Esophagus mucosa (tissue), 1 donor: ENCODE data around the gene ADA. TPM values are rescaled to one million over a fixed set of nuclear protein-coding genes. Genes with fewer than 3 reads are reported as not detected.
A peak's percentile ranks its signal among the peaks of the same experiment; 100 is the strongest.
"Not testable (repeated sequence)": the region's sequence is repeated elsewhere in the genome, so short reads cannot be mapped to it uniquely, and the experiment has no call there.

Experiments used
- ATAC-seq: fragments of 200-7000 bp; cut with Tn5 transposase; one replicate; pipeline ENCODE4 v1.9.1; 2020
- total RNA-seq: library from RNA; stranded (reverse); gene quantifications from one replicate; pipeline ENCODE4 v1.2.4, GENCODE V29; 2023
- donor health status: DM: yes; HTN: yes; CAD: no.

ADA gene
- total RNA-seq, 1 donor from 2014 or later = 21.8 TPM

DNA sequence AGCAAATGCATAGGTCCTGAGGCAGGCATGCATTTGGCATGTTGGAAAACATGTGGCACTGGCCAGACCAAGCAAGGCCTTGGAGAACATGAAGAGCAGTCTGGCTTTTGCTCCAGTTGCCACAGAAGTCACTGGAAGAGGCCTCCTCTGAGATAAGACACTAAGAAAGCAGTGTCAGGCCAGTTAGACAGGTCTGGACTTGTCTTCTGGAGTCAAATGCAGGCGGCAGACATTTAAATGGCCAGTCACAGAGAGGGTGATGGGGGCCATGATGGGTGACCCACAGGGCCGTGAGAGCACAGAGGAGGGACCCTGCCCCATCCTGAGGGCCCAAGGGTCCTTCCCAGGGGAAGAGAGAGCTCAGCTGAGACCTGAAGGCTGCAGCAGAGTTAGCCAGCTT, 26.7 kb upstream of the ADA start:
- ATAC-seq = no peak

DNA sequence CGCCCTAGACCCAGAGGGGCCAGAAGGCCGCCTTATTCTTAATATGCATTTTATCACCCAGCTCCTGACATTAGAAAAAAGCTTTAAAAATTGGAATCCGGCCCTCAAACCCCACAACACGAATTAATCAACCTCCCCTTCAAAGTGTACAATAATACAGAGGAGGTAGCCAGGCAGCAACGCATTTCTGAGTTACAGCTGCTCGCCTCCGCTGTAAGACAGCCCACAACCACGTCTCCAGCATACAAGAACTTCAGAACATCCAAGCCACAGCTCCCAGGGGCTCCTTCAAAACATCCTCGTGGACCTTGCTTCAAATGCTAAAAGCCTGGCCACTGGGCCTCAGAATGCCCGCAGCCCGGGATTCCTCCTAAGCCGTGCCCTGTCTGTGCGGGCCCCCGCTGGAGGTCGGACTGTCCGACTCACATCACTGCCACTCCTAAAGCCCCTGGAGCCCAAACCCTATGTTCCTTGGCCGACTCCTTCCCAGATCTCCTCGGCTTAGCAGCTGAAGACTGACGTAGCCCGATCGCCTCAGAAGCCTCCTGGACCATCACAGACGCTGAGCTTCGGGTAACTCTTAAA, 20.9 kb upstream of the ADA start:
- not testable (repeated sequence) for ATAC-seq

DNA sequence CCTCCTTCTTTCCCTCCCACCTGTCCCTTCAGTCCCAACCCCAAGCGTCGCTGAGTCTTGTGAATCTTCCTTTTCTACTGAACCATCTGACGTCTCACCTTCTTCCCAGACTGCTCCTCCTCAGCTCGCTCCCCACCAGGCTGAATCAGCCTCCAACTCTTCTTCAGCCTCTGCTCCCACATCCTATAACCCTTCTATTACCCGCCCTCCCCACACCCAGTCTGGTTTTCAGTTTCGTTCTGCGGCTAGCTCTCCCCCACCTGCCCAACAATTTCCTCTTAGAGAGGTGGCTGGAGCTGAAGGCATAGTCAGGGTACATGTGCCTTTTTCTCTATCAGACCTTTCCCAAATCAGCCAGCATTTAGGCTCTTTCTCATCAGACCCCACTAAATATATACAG, 20.0 kb upstream of the ADA start:
- ATAC-seq = not testable (repeated sequence)

DNA sequence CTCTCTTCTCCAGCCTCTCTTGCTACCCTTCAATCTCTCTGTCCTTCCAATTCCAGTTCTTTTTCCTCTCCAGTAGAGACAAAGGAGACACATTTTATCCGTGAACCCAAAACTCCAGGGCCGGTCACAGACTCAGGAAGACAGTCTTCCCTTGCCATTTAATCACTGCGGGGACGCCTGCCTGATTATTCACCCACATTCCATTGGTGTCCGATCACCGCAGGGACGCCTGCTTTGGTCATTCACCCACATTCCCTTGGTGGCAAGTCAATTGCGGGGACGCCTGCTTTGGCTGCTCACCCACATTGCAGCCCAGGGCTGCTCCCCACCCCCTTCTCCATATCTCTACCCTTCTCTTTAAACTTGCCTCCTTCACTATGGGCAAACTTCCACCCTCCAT, 19.4 kb upstream of the ADA start:
- not testable (repeated sequence) for ATAC-seq

DNA sequence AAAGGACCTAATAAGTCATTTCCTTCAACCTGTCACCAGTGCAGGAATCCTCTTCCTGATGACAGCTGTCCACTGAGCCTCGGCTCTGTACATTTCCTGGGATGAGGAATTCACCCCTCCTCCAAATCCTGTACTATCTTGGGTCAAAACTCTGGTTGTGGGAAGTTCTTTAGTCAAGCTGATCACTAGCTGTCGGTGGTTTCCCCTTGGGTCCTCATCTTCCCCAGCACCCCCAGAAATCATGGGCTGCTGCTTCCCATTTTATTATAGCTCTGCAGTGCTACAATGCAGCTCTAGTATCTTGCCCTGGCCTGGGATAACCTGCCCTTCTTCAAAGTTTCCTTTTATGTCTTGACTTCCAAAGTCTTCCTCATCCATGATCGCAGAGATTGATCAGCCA, 14.6 kb upstream of the ADA start:
- ATAC-seq = no peak

DNA sequence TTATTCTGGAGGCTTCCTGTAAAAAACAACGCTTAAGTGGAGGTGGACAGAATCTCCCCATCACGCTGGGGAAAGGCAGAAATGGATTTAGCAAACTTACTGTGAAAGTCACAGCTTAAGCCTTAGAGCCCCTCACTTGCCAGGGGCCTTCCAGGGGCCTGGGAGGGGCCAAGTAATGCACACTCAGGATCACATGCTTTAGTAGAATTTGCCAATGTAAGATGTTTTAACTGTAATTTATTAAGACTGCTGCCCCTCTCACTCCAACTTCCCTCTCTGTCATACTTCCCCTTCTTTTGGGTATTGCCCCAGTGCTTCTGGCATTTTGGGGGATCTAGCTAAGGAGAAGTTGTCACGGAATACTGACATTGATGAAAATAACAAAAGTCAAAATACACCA, 12.6 kb upstream of the ADA start:
- ATAC-seq = no peak

DNA sequence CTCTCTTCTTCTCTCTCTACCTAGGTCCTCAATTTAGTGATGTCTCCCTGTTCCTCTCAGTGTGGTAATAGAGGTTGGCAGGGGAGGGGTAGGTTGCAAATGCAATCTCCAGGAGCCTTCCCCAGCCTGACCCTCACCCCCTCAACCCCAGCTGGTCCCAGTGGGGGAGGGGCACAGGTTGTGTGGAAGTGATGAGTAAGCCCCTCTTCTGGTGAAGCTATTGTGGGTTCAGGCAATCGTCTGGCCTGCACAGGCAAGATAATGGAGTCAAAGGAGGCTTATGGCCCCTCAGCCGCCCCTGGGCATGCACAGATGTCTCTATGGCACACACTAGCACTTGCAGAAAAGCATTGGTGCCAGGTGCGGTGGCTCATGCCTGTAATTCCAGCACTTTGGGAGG, 10.8 kb upstream of the ADA start:
- no peak for ATAC-seq

DNA sequence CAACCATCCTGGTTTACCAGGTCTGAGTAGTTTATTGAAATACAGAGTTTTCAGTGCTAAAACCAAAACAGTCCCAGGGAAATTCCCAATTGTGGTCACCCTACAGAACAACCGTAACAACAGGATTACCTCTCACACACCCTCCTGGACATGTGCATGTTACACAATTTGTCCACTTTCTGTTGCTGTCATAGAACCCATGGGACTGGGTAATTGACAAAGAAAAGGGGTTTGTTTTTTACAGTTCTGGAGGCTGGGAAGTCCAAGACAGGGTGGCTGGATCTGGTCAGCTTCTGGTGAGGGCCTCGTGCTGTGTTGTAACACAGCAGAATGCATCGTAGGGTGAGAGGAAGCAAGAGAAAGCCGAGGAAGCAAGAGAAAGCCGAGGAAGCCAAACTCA, 9.1 kb upstream of the ADA start:
- ATAC-seq = peak; percentile 9

DNA sequence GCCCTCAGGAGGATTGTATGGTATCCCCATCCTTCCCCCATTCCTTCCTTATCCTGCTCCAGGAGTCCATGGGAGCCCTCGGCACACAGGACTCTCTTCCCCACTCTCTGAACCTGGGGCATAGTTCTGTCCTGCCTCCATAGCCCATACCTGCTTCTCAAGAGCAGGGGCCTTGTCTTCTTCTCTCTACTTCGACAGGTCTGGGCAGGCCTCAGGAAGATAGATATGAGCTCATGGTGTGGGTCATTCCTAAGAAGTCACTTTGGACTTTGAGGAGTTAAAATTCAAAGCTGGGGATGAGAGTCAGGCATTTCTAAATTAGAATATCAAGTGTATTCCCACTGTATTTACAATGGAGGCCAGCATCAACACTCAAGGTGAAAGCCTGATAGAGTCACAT, 8.4 kb upstream of the ADA start:
- no peak for ATAC-seq

DNA sequence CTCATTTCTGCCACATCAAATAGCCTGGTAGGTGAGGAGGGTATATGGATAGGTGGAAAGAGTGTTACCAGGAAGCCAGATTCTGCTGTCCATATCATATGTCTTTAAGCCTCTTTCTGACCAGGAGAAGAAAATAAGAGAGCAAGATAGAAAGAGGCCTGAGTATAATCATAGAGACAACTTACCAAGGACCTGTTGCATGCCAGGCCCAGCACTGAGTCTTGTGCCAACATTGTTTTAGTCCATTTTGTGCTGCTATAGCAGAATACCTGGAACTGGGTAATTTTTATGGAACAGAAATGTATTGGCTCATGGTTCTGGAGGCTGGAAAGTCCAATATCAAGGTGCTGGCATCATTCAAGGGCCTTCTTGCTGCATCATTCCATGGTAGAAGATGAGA, 7.3 kb upstream of the ADA start:
- ATAC-seq = no peak

DNA sequence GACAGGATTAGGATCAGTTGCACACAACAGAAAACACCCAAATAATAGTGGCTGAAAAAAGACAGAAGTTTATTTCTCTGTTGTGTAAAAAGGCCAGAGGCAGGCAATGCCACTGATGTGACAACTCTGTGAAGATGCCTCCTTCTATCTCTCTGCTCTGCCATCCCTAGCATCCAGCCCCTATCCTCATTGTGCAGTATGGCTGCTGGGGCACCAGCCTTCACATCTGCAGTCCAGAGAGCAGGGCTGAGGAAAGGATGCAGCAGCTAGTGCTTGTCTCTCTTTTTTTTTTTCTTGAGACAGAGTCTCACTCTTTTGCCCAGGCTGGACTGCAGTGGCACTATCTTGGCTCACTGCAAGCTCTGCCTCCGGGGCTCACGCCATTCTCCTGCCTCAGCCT, 6.4 kb upstream of the ADA start:
- ATAC-seq = no peak

DNA sequence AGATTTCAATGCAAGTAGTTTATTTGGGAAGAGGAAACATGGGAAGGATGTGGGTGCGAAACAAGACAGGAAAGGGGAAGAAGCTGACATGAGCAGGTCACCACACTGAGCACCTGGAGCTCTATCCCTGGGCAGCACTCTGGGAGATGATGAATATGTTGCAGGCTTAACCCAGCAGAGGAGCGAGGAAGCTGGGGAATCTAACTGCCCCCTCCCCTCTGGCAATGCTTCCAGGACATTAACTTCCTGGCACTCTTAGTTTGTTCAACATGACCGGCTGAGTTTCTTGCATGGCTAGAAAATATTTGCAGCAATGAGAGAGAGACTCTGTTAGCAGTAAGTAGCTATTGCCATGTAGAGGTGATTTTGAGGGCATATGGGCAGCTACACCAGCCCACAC, 4.9 kb upstream of the ADA start:
- no peak for ATAC-seq

DNA sequence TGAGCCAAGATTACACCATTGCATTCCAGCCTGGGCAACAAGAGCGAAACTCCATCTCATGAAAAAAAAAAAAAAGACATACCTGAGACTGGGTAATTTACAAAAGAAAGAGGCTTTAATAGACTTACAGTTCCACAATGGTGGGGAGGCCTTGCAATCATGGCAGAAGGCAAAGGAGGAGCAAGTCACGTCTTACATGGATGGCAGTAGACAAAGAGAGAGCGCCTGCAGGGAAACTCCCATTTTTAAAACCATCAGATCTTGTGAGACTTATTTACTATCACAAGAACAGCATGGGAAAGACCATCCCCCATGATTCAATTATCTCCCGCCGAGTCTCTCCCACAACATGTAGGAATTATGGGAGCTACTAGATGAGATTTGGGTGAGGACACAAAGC, 2.7 kb upstream of the ADA start:
- not testable (repeated sequence) for ATAC-seq

DNA sequence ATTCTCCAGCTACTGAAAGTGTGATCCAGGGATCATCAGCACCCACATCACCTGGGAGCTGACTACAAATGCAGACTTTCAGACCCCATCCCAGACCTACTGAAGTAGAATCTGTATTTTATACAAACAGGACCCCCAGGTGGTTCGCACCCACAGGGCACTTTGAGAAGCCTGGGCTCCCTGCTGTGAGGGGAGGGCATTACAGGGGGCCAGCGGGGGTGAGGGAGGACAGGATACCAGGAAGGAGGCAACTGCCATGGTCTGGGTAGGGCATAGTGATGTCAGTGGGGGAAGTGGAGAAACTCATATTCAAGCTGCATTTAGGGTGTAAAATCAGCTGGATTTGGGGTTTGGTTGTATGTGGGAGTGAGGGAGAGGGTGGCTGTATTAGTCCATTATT, 2.0 kb upstream of the ADA start:
- no peak for ATAC-seq

DNA sequence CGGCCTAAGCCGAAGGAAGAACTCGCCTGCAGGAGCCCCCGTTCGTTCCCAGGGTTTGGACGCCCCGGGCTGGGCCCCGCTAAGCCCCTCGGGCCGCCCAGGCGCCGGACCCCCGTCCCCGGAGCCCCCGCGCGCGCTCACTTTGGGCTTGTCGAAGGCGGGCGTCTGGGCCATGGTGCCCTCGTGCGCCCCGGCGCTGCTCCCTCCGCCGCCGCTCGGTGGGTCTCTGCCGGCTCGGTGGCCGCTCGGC, 140 bp downstream of the ADA start:
- ATAC-seq = no peak

DNA sequence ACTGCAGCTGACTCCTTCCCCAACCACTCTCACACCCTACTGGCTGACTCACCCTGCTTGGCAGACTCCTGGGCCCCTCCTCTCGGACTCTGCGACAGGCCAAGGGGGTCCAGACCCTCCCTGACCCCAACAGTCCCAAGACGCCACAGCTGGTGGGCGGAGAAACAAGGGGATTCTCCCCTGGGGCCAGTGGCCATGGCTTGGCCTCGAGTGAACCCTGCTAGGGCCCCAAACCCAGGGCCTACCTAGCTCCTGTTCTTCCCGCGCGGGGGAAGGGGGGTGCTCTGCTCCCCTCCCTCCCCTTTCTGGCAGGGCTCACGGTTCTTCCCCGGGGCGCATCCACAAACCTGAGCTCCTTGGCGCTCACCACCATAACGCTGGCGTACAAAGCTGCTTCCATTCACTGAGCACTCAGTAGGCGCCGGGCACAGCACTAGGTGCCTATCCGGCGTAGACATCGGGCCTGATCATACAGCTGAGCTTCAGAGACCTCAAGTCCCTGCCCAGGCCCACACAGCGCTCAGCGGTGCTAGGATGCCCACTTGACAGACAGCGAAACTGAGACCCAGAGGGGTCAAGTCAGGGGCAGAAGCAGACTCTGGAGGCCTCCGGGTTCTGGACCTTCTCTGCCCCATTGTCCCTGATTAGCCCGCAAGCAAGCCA, 597 bp downstream of the ADA start:
- peak; percentile 49 for ATAC-seq

DNA sequence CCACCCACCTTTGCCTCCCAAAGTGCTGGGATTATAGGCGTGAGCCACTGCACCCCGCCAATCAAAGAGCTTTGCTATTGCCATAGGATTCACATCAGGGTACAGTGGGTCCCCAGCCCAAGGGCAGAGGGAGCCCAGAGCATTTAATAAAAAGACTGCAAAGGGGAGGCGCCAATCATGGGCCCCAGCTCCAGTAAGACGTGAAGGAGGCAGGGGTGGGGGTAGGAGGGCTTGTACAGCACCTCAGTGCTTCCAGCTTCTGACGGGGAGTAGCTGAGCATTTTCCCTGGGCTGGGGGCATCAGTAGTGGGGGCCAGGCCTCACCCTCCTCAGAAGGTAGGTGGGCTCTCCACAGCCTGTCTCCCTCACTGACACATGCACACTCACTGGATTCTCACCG, 1.5 kb downstream of the ADA start:
- no peak for ATAC-seq

DNA sequence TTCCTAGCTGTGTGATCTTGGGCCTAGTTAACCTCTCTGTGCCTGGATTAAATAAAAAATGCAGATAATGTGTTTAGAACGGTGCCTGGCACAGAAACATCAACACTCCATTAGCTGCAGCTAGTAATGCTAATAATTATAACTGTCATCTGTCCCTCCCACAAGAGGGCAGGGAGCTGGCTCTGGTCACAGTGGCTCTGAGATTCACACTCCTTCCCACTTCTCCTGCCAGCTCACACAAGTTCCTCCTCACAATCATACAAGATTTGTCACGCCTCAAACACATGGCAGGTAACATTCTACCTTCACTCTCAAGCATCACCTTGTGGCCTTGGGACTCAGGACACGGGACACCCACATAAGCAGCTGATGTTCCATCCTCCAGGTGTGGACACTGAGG, 2.4 kb downstream of the ADA start:
- ATAC-seq = no peak

DNA sequence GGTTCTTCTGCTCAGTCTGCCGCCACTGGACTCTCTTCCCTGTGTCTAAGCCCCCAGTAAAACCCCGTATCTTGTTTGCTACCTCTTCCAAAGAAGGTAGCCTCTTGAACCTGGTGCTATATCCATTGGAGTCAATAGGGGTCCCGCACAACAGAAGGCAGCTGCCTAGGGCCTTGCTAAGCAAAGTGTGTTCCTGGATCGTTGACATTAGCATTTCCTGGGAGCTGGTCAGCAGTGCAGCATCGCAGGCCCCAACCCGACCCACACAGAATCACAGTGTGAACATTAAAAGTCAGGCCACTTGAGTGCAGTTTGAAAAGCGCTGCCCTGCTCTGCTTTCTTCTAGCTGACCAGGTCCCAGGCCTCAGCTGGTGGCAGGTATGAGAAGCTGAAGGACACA, 2.9 kb downstream of the ADA start:
- no peak for ATAC-seq

DNA sequence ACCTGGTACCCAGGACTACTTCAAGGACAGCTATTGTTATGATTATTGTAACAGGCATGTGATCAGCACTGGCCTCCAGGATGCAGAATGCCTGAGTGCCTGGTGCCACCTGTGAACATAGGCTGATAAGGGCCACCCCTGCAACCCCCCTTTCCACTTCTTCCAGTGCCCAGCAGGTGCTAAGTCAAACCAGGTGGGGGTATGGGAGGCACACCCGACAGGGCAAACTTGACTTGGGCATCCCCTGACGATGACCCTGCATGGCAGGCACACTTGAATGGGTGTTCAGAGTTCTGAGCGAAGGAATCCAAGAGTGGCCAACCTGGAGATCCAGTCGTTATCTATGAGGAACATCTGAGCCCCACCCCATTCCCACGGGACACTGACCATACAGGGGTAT, 3.4 kb downstream of the ADA start:
- ATAC-seq = no peak

DNA sequence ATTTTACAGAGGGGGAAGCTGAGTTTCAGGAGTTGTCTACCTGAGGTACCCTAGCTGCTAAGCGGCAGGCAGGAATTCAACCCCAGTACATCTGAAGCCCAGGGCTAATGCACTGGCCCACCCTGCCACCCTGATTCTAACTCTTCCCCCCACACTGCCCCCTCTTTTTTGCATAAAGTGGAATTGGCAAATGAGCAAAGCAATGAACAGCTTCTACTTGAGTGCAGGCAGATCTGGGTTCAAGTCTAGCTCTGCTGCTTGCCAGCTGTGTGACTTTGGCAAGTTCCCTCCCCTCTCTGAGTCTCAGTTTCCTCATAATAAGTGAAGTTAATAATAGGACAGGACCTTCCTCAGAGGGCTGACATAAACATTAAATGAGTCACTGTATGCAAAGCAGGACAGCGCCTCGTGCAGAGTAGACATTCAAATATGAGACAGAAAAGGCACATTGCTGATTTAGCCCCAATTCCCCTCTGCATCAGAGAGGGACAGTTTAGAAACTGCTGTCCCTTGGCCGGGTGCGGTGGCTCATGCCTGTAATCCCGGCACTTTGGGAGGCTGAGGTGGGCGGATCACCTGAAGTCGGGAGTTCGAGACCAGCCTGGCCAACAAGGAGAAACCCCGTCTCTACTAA, 4.7 kb downstream of the ADA start:
- peak; percentile 35 for ATAC-seq

DNA sequence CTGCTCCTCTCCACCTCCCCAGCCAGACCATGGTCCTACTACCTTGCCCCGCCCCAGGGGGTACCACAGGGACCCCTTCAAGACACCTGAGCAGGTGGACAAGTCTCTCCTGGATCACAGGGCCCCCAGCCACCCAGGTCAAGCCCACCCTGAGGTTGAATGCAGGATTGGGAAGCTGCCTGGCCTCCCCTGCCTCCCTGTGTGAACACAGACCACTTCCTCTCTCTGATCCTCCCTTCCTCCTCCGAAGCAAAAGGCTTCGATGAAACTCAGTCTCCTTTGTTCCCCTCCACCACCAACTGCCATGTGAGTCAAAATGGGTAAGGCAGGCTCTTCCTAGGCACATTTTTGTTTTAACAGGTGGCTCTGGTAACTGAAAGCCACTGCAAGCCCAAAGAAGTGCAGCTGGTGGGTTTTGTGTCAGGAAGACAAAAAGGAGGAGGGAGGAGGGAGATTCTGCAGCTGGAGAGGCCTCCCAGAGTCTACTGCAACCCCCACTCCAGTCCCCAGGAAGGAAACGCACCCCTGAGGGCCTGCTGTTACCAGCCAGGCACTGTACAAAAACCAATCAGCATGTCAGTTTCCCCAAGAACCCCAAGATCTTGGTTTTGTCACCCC, 5.4 kb downstream of the ADA start:
- ATAC-seq = no peak

DNA sequence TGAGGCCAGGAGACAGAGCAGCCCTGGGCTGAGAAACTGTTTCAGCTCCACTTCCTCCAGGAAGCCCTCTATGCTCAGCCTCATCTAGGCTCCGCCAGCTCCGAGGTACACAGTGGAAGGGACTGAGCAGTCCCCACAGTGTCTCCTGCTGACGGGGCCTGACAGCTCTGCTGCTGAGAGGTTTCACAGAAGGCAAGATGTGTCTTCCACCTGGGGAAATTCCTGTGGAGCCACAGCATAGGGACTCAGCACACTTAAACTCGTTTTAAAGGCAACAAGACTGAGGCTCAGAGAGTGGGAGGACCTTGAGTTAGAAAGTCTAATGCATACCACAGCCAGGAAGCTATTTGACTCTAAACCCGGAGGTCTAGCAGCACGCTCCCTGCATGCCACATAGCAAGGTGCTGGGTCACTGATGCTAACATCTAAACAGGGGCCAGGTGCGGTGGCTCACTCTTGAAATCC, 6.8 kb downstream of the ADA start:
- no peak for ATAC-seq

DNA sequence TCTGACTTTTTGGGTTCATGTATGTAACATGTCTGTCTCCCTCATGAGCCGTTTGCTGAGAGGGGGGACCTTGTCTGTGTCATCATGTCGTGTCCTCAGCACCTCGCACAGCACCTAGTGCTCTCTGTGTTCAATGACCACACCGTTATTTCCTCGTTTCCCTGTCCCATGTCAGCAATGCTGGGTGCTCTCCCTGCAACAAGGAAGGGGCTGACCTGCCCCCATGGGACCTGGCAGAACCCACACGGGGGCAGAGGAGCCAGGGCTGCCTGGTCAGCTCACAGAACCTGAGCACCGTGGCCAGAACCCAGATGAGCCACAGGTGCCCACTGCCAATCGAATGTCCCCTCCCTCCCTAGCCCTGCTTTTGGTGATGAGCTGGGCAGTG, 7.3 kb downstream of the ADA start:
- no peak for ATAC-seq
